Tibial nerve (tissue), 4 donors: ENCODE measurements around the gene SLIT3. TPM values are rescaled to one million over a fixed set of nuclear protein-coding genes. Genes with fewer than 3 reads are reported as not detected.

Source experiments
- DNase-seq, 2 donors: peaks; one replicate each; pipeline ENCODE4 v3.0.0-alpha.2; 2019; ENCODE audit warnings: low spot score in 2 of 2
- H3K27ac ChIP-seq, 4 donors: fragments of 200-600 bp; sonication (generic) in 3 of 4; one replicate each; pipeline ENCODE4 v1.5.1; 2017 to 2019; ENCODE audit warnings: mild to moderate bottlenecking in 1 of 4
- H3K27me3 ChIP-seq, 2 donors: fragments of 200-600 bp; sonication (generic) in 1 of 2; one replicate each; pipeline versions ENCODE4 v1.5.1 to v1.6.0; 2017 to 2019
- H3K36me3 ChIP-seq, 3 donors: fragments of 200-600 bp; sonication (generic); one replicate each; pipeline ENCODE4 v1.5.1; 2018 to 2019
- H3K4me1 ChIP-seq, 4 donors: fragments of 200-600 bp; sonication (generic) in 3 of 4; one replicate each; pipeline ENCODE4 v1.5.1; 2017 to 2019
- H3K4me3 ChIP-seq, 4 donors: fragments of 200-600 bp; sonication (generic) in 3 of 4; one replicate each; pipeline ENCODE4 v1.5.1; 2017 to 2019; ENCODE audit warnings: mild to moderate bottlenecking in 1 of 4, moderate library complexity in 1 of 4
- H3K9me3 ChIP-seq, 4 donors: fragments of 200-600 bp; sonication (generic) in 3 of 4; one replicate each; pipeline ENCODE4 v1.5.1; 2017 to 2019
- EP300 ChIP-seq, 2 donors: sonication (generic); formaldehyde crosslinking; IDR thresholded peaks; one replicate each; pipeline ENCODE4 v1.6.1; 2017; ENCODE audit warnings: antibody characterized with exemption in 2 of 2, mild to moderate bottlenecking in 1 of 2
- POLR2A ChIP-seq, 2 donors: fragments of 450-650 bp; IDR thresholded peaks; one replicate each; pipeline ENCODE4 v1.6.1; 2017; ENCODE audit warnings: antibody characterized with exemption in 2 of 2, mild to moderate bottlenecking in 2 of 2, moderate library complexity in 2 of 2
- WGBS, 2 donors: methylation state at CpG; one replicate each; pipeline ENCODE4 v1.1.5; 2018; 5-methylcytosine and 5-hydroxymethylcytosine counted together
- total RNA-seq, 4 donors: library from RNA; depleted of rRNA; stranded (reverse); fragments of >200 nt; gene quantifications; one replicate each; pipeline ENCODE4 v1.1.0, GENCODE V29; 2016
- TF ChIP-seq, protein P1 (sequence below), 5 experiments: fragments of 200-600 bp in 3 of 5; fragments of 450-650 bp in 2 of 5; sonication (generic) in 3 of 5; IDR thresholded peaks; one replicate each; pipeline ENCODE4 v1.5.1; 2016 to 2019; ENCODE audit warnings: antibody characterized with exemption in 5 of 5, mild to moderate bottlenecking in 3 of 5, moderate library complexity in 2 of 5

Gene SLIT3
- total RNA-seq, 4 donors from 2014 or later: 16.6 to 39.0 (median 20.2) TPM

DNA sequence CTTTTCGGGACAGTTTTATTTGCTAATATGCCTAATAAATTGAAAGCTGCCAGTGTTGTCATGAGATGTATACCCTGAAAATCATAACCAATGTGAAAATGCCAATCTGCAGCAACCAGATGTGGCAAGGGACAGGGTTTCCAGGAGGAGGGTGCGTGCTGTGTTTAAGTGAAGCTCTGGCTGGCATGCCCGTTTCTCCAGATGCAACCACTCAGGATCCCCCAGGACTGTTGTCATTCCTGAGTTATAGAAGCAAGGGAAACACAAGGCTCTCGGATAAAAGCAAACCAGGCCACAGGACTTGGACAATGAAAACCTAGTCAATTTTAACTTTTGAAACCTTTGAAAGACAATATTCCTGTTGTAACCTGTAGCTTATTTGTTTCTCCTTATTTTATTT lies 360.2 kb downstream of the SLIT3 start:
- no peaks in the 10 kb centered on the region for H3K4me1 ChIP-seq
- 86 to 87% methylated on average over 4 of the region's 4 CpGs for WGBS, 2 donors
- no peak overlapping the region for H3K4me3 ChIP-seq
- no peaks in the 10 kb centered on the region for H3K27me3 ChIP-seq
- TF ChIP-seq, protein P1, sequence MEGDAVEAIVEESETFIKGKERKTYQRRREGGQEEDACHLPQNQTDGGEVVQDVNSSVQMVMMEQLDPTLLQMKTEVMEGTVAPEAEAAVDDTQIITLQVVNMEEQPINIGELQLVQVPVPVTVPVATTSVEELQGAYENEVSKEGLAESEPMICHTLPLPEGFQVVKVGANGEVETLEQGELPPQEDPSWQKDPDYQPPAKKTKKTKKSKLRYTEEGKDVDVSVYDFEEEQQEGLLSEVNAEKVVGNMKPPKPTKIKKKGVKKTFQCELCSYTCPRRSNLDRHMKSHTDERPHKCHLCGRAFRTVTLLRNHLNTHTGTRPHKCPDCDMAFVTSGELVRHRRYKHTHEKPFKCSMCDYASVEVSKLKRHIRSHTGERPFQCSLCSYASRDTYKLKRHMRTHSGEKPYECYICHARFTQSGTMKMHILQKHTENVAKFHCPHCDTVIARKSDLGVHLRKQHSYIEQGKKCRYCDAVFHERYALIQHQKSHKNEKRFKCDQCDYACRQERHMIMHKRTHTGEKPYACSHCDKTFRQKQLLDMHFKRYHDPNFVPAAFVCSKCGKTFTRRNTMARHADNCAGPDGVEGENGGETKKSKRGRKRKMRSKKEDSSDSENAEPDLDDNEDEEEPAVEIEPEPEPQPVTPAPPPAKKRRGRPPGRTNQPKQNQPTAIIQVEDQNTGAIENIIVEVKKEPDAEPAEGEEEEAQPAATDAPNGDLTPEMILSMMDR (IDR thresholded peaks at IDR 0.05): no peak
- TF ChIP-seq EP300 (IDR thresholded peaks at IDR 0.05) (no peak), POLR2A (IDR thresholded peaks at IDR 0.05) (no peak)
- no peaks in the 10 kb centered on the region for H3K36me3 ChIP-seq
- H3K9me3 ChIP-seq: no peaks in the 10 kb centered on the region
- DNase-seq: no peak
- no peak overlapping the region for H3K27ac ChIP-seq

DNA sequence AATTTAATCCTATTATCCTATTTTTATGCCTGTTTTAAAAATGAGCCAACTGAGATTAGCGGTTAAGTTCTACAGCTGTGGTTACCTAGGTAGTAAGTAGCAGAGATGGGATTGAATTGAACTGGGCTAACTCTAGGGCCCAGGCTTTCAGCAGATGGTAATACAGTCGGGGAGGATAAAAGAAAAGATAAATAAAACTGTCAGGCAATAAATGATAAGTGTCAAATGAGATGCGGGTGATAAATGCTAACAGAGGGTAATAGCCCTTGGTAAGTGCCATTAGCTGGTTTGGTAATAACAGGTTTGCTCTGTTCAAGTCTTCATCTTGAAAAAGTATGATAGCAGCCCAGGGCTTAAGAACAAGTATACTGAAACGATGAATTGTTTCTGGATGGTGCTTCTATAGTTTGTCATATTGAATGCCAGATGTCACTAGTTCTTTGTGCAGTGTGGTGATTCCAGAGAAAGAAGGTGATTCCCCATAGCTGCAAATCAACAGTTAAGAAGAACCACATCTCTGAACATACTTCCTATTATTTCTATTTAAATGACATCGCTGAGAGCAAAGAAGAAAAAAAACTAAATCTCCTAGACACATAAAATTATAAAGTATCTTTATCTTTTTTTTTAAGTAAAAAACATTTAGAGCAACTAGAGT lies 360.9 kb downstream of the SLIT3 start:
- no peaks in the 10 kb centered on the region for H3K36me3 ChIP-seq
- H3K4me1 ChIP-seq: no peaks in the 10 kb centered on the region
- H3K27ac ChIP-seq: no peak overlapping the region
- H3K4me3 ChIP-seq: no peak overlapping the region
- 69 to 72% methylated on average over 5 of the region's 5 CpGs for WGBS, 2 donors
- TF ChIP-seq EP300 (IDR thresholded peaks at IDR 0.05): no peak
- TF ChIP-seq POLR2A (IDR thresholded peaks at IDR 0.05): no peak
- TF ChIP-seq, protein P1 (IDR thresholded peaks at IDR 0.05): no peak
- H3K9me3 ChIP-seq: no peaks in the 10 kb centered on the region
- no peak for DNase-seq
- H3K27me3 ChIP-seq: no peaks in the 10 kb centered on the region

- Histone ChIP-seq H3K4me3 (no peak overlapping the region), H3K27me3 (no peaks in the 10 kb centered on the region), H3K36me3 (no peaks in the 10 kb centered on the region), H3K9me3 (no peaks in the 10 kb centered on the region), H3K27ac (no peak overlapping the region), H3K4me1 (no peaks in the 10 kb centered on the region)
- no peak for DNase-seq
- no peak for TF ChIP-seq EP300 (IDR thresholded peaks at IDR 0.05)
- no peak for TF ChIP-seq POLR2A (IDR thresholded peaks at IDR 0.05)
- TF ChIP-seq, protein P1 (IDR thresholded peaks at IDR 0.05): no peak
- 87 to 89% methylated on average over 9 of the region's 9 CpGs for WGBS, 2 donors
These were observed 361.7 kb downstream of the SLIT3 start for GRCh38 chr5:168939156-168939800.

DNA sequence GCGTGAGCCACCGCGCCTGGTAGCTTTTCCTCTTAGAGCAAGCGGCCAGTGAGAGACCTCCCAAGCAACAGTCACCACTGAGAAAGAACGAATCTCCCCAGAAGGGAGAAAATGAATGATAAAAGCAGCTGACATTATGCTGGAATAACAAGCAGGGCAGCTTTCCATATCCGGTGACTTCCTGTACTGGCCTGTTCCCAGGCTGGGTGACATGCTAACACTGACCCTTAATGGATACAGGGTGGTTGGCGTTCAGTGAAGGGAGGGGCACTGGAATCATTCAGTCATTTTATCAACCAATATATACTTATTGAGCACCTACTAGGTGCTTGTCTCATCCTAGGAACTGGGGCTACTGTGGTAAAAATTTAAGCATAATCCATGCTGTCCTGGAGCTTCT lies 364.4 kb downstream of the SLIT3 start:
- Histone ChIP-seq H3K27ac (no peak overlapping the region), H3K36me3 (no peaks in the 10 kb centered on the region)
- WGBS, 2 donors: 89 to 90% methylated on average over 7 of the region's 7 CpGs

GRCh38 chr5:168935183-168935582 lies 365.8 kb downstream of the SLIT3 start:
- TF ChIP-seq, protein P1 (IDR thresholded peaks at IDR 0.05): no peak
- TF ChIP-seq EP300 (IDR thresholded peaks at IDR 0.05): no peak
- WGBS, 2 donors: 98% methylated on average over 2 of the region's 2 CpGs
- Histone ChIP-seq H3K4me3 (no peak overlapping the region), H3K36me3 (no peaks in the 10 kb centered on the region), H3K4me1 (no peaks in the 10 kb centered on the region), H3K27me3 (no peaks in the 10 kb centered on the region), H3K9me3 (no peaks in the 10 kb centered on the region), H3K27ac (no peak overlapping the region)
- no peak for DNase-seq

More for the DNA sequence above, 364.4 kb downstream of the SLIT3 start:
- TF ChIP-seq, protein P1 (IDR thresholded peaks at IDR 0.05): no peak
- TF ChIP-seq POLR2A (IDR thresholded peaks at IDR 0.05) (no peak), EP300 (IDR thresholded peaks at IDR 0.05) (no peak)
- Histone ChIP-seq H3K9me3 (no peaks in the 10 kb centered on the region), H3K27me3 (no peaks in the 10 kb centered on the region), H3K4me1 (no peaks in the 10 kb centered on the region), H3K4me3 (no peak overlapping the region)
- no peak for DNase-seq
